Stimulated activated CD4-positive, alpha-beta T cell treated with anti-CD3 and anti-CD28 coated beads, Interleukin-1b, Interleukin-23, amount 100 ng/mL, for 24 hours (primary cell): ENCODE results near the gene STAT3.
"Not testable (repeated sequence)": the region's sequence is repeated elsewhere in the genome, so short reads cannot be mapped to it uniquely, and the experiment has no call there.

ENCODE experiments used
- DNase-seq, 4 experiments: peaks; one replicate each; pipeline ENCODE4 v3.0.0-alpha.2; 2020; ENCODE audit warnings: low read depth in 4 of 4, low spot score in 1 of 4

Gene STAT3

GRCh38 chr17:42303694-42304093 lies 84.5 kb downstream of the STAT3 start:
- DNase-seq = no peak

- no peak for DNase-seq
These were observed 87.2 kb downstream of the STAT3 start for GRCh38 chr17:42301022-42301421.

- not testable (repeated sequence) for DNase-seq
These were observed 88.3 kb downstream of the STAT3 start for GRCh38 chr17:42299913-42300312.

- not testable (repeated sequence) for DNase-seq
These were observed 88.9 kb downstream of the STAT3 start for GRCh38 chr17:42299361-42299760.

GRCh38 chr17:42297775-42298174 lies 90.5 kb downstream of the STAT3 start:
- not testable (repeated sequence) for DNase-seq

GRCh38 chr17:42296012-42296411 lies 92.2 kb downstream of the STAT3 start:
- no peak for DNase-seq

GRCh38 chr17:42294469-42295398 lies 93.5 kb downstream of the STAT3 start:
- no peak for DNase-seq

- DNase-seq = no peak
These were observed 97.1 kb downstream of the STAT3 start for GRCh38 chr17:42291129-42291528.

- no peak for DNase-seq
These were observed 97.7 kb downstream of the STAT3 start for GRCh38 chr17:42290577-42290976.

- peak in 1 of 4 experiments; percentile 70 for DNase-seq
These were observed 98.5 kb downstream of the STAT3 start for GRCh38 chr17:42289611-42290181.

- DNase-seq = no peak
These were observed 99.2 kb downstream of the STAT3 start for GRCh38 chr17:42288803-42289610.

- DNase-seq = peak in 1 of 4 experiments; percentile 67
These were observed 100.1 kb downstream of the STAT3 start, which contains the start of gene STAT5A for GRCh38 chr17:42287977-42288802. Gene STAT5A (plus strand): TSS chr17:42288498. CDS start chr17:42289412, 914 bp downstream.

GRCh38 chr17:42287305-42287976 lies 100.8 kb downstream of the STAT3 start:
- DNase-seq = no peak

GRCh38 chr17:42286411-42287221 lies 101.6 kb downstream of the STAT3 start:
- DNase-seq = no peak

GRCh38 chr17:42285346-42286050 lies 102.7 kb downstream of the STAT3 start:
- no peak for DNase-seq

GRCh38 chr17:42284566-42284965 lies 103.7 kb downstream of the STAT3 start:
- no peak for DNase-seq

- no peak for DNase-seq
These were observed 104.2 kb downstream of the STAT3 start for GRCh38 chr17:42284024-42284369.

GRCh38 chr17:42283241-42284023 lies 104.8 kb downstream of the STAT3 start:
- no peak for DNase-seq
